ENCODE results near the gene PRKRIP1.
"Not testable (repeated sequence)": the region's sequence is repeated elsewhere in the genome, so short reads cannot be mapped to it uniquely, and the experiment has no call there.

The PRKRIP1 gene

GRCh38 chr7:102395873-102396709 lies at the start of gene PRKRIP1:
PRKRIP1 (plus strand) TSS chr7:102396363; CDS start chr7:102396412, 49 bp downstream.
- peak; percentile 87 for DNase-seq

GRCh38 chr7:102346983-102347382 lies 49.2 kb upstream of the PRKRIP1 start:
- DNase-seq: not testable (repeated sequence)

GRCh38 chr7:102356344-102356743 lies 39.8 kb upstream of the PRKRIP1 start, which contains the start of gene SPDYE6:
SPDYE6 (minus strand) TSS chr7:102356444; CDS start chr7:102356023, 421 bp downstream.
- not testable (repeated sequence) for DNase-seq

- peak; percentile 93 for DNase-seq
Measured at GRCh38 chr7:102363549-102364393, 32.4 kb upstream of the PRKRIP1 start.

- peak; percentile 53 for DNase-seq
Measured at GRCh38 chr7:102364394-102364886, 31.7 kb upstream of the PRKRIP1 start.

- not testable (repeated sequence) for DNase-seq
Measured at GRCh38 chr7:102365390-102365789, 30.8 kb upstream of the PRKRIP1 start.

GRCh38 chr7:102370038-102370437 lies 26.1 kb upstream of the PRKRIP1 start:
- not testable (repeated sequence) for DNase-seq

GRCh38 chr7:102372796-102373195 lies 23.4 kb upstream of the PRKRIP1 start:
- DNase-seq: not testable (repeated sequence)

- no peak for DNase-seq
Measured at GRCh38 chr7:102376964-102377466, 19.1 kb upstream of the PRKRIP1 start.

- not testable (repeated sequence) for DNase-seq
Measured at GRCh38 chr7:102380837-102381236, 15.3 kb upstream of the PRKRIP1 start.

GRCh38 chr7:102381696-102382425 lies 14.3 kb upstream of the PRKRIP1 start:
- DNase-seq: not testable (repeated sequence)

GRCh38 chr7:102387064-102387463 lies 9.1 kb upstream of the PRKRIP1 start:
- DNase-seq: no peak

GRCh38 chr7:102389810-102390209 lies 6.4 kb upstream of the PRKRIP1 start:
- DNase-seq: no peak

GRCh38 chr7:102390697-102391484 lies 5.3 kb upstream of the PRKRIP1 start:
- DNase-seq: peak; percentile 86

- DNase-seq: no peak
Measured at GRCh38 chr7:102392330-102392729, 3.8 kb upstream of the PRKRIP1 start.

GRCh38 chr7:102393467-102393866 lies 2.7 kb upstream of the PRKRIP1 start:
- no peak for DNase-seq

- no peak for DNase-seq
Measured at GRCh38 chr7:102395592-102395872, 631 bp upstream of the PRKRIP1 start.

- no peak for DNase-seq
Measured at GRCh38 chr7:102396710-102397019, 502 bp downstream of the PRKRIP1 start.

- DNase-seq: no peak
Measured at GRCh38 chr7:102398543-102398942, 2.4 kb downstream of the PRKRIP1 start.

GRCh38 chr7:102400360-102400759 lies 4.2 kb downstream of the PRKRIP1 start:
- no peak for DNase-seq

- DNase-seq: no peak
Measured at GRCh38 chr7:102403563-102403962, 7.4 kb downstream of the PRKRIP1 start.
